Measurements from ENCODE around the gene COL8A1.

COL8A1 gene

GRCh38 chr3:99761415-99762165 lies 123.2 kb downstream of the COL8A1 start:
- Histone ChIP-seq H3K4me3 (ENCODE audit: low read length) (no peak overlapping the region), H3K27me3 (ENCODE audit: control insufficient read depth, insufficient read depth, low read length) (no peaks in the 10 kb centered on the region), H3K4me1 (ENCODE audit: control insufficient read depth, insufficient read depth, low read length) (peaks cover 14% of the 10 kb centered on the region), H3K27ac (ENCODE audit: low read depth, low read length) (no peak overlapping the region), H3K9ac (ENCODE audit: low read length) (no peak overlapping the region), H3K36me3 (ENCODE audit: control insufficient read depth, insufficient read depth, low read length) (no peaks in the 10 kb centered on the region)

- Histone ChIP-seq H3K27me3 (ENCODE audit: control insufficient read depth, insufficient read depth, low read length) (no peaks in the 10 kb centered on the region), H3K4me3 (ENCODE audit: low read length) (no peak overlapping the region), H3K4me1 (ENCODE audit: control insufficient read depth, insufficient read depth, low read length) (peaks cover 13% of the 10 kb centered on the region), H3K27ac (ENCODE audit: low read depth, low read length) (no peak overlapping the region), H3K36me3 (ENCODE audit: control insufficient read depth, insufficient read depth, low read length) (no peaks in the 10 kb centered on the region), H3K9ac (ENCODE audit: low read length) (no peak overlapping the region)
Observed at GRCh38 chr3:99762901-99763300, 124.5 kb downstream of the COL8A1 start.

GRCh38 chr3:99764377-99764776 lies 126.0 kb downstream of the COL8A1 start:
- H3K27ac ChIP-seq (ENCODE audit: low read depth, low read length), result no peak overlapping the region
- H3K9ac ChIP-seq (ENCODE audit: low read length), result no peak overlapping the region
- H3K27me3 ChIP-seq (ENCODE audit: control insufficient read depth, insufficient read depth, low read length), result no peaks in the 10 kb centered on the region
- no peaks in the 10 kb centered on the region for H3K36me3 ChIP-seq (ENCODE audit: control insufficient read depth, insufficient read depth, low read length)
- peaks cover 12% of the 10 kb centered on the region for H3K4me1 ChIP-seq (ENCODE audit: control insufficient read depth, insufficient read depth, low read length)
- H3K4me3 ChIP-seq (ENCODE audit: low read length), result no peak overlapping the region

- Histone ChIP-seq H3K9ac (ENCODE audit: low read length) (no peak overlapping the region), H3K27me3 (ENCODE audit: control insufficient read depth, insufficient read depth, low read length) (no peaks in the 10 kb centered on the region), H3K36me3 (ENCODE audit: control insufficient read depth, insufficient read depth, low read length) (no peaks in the 10 kb centered on the region), H3K27ac (ENCODE audit: low read depth, low read length) (no peak overlapping the region), H3K4me3 (ENCODE audit: low read length) (no peak overlapping the region), H3K4me1 (ENCODE audit: control insufficient read depth, insufficient read depth, low read length) (peaks cover 12% of the 10 kb centered on the region)
Observed at GRCh38 chr3:99765042-99765942, 126.9 kb downstream of the COL8A1 start.

GRCh38 chr3:99767291-99767690 lies 128.9 kb downstream of the COL8A1 start:
- Histone ChIP-seq H3K27me3 (ENCODE audit: control insufficient read depth, insufficient read depth, low read length) (no peaks in the 10 kb centered on the region), H3K9ac (ENCODE audit: low read length) (no peak overlapping the region), H3K4me1 (ENCODE audit: control insufficient read depth, insufficient read depth, low read length) (no peaks in the 10 kb centered on the region), H3K36me3 (ENCODE audit: control insufficient read depth, insufficient read depth, low read length) (no peaks in the 10 kb centered on the region), H3K27ac (ENCODE audit: low read depth, low read length) (no peak overlapping the region), H3K4me3 (ENCODE audit: low read length) (no peak overlapping the region)

GRCh38 chr3:99768126-99768525 lies 129.7 kb downstream of the COL8A1 start:
- Histone ChIP-seq H3K9ac (ENCODE audit: low read length) (no peak overlapping the region), H3K36me3 (ENCODE audit: control insufficient read depth, insufficient read depth, low read length) (no peaks in the 10 kb centered on the region), H3K4me3 (ENCODE audit: low read length) (no peak overlapping the region), H3K4me1 (ENCODE audit: control insufficient read depth, insufficient read depth, low read length) (no peaks in the 10 kb centered on the region), H3K27ac (ENCODE audit: low read depth, low read length) (no peak overlapping the region), H3K27me3 (ENCODE audit: control insufficient read depth, insufficient read depth, low read length) (no peaks in the 10 kb centered on the region)

- H3K27ac ChIP-seq (ENCODE audit: low read depth, low read length), result no peak overlapping the region
- no peak overlapping the region for H3K4me3 ChIP-seq (ENCODE audit: low read length)
- H3K27me3 ChIP-seq (ENCODE audit: control insufficient read depth, insufficient read depth, low read length), result no peaks in the 10 kb centered on the region
- H3K36me3 ChIP-seq (ENCODE audit: control insufficient read depth, insufficient read depth, low read length), result no peaks in the 10 kb centered on the region
- no peak overlapping the region for H3K9ac ChIP-seq (ENCODE audit: low read length)
- H3K4me1 ChIP-seq (ENCODE audit: control insufficient read depth, insufficient read depth, low read length), result no peaks in the 10 kb centered on the region
Observed at GRCh38 chr3:99768808-99769501, 130.6 kb downstream of the COL8A1 start.

GRCh38 chr3:99772171-99772570 lies 133.8 kb downstream of the COL8A1 start:
- H3K9ac ChIP-seq (ENCODE audit: low read length), result no peak overlapping the region
- H3K36me3 ChIP-seq (ENCODE audit: control insufficient read depth, insufficient read depth, low read length), result no peaks in the 10 kb centered on the region
- no peaks in the 10 kb centered on the region for H3K4me1 ChIP-seq (ENCODE audit: control insufficient read depth, insufficient read depth, low read length)
- H3K4me3 ChIP-seq (ENCODE audit: low read length), result no peak overlapping the region
- no peaks in the 10 kb centered on the region for H3K27me3 ChIP-seq (ENCODE audit: control insufficient read depth, insufficient read depth, low read length)
- no peak overlapping the region for H3K27ac ChIP-seq (ENCODE audit: low read depth, low read length)

- Histone ChIP-seq H3K36me3 (ENCODE audit: control insufficient read depth, insufficient read depth, low read length) (no peaks in the 10 kb centered on the region), H3K4me3 (ENCODE audit: low read length) (no peak overlapping the region), H3K9ac (ENCODE audit: low read length) (no peak overlapping the region), H3K27ac (ENCODE audit: low read depth, low read length) (no peak overlapping the region), H3K4me1 (ENCODE audit: control insufficient read depth, insufficient read depth, low read length) (no peaks in the 10 kb centered on the region), H3K27me3 (ENCODE audit: control insufficient read depth, insufficient read depth, low read length) (no peaks in the 10 kb centered on the region)
Observed at GRCh38 chr3:99772671-99773070, 134.3 kb downstream of the COL8A1 start.

- no peak overlapping the region for H3K27ac ChIP-seq (ENCODE audit: low read depth, low read length)
- no peaks in the 10 kb centered on the region for H3K36me3 ChIP-seq (ENCODE audit: control insufficient read depth, insufficient read depth, low read length)
- no peak overlapping the region for H3K9ac ChIP-seq (ENCODE audit: low read length)
- H3K4me3 ChIP-seq (ENCODE audit: low read length), result no peak overlapping the region
- no peaks in the 10 kb centered on the region for H3K4me1 ChIP-seq (ENCODE audit: control insufficient read depth, insufficient read depth, low read length)
- H3K27me3 ChIP-seq (ENCODE audit: control insufficient read depth, insufficient read depth, low read length), result no peaks in the 10 kb centered on the region
Observed at GRCh38 chr3:99774467-99774866, 136.1 kb downstream of the COL8A1 start.

GRCh38 chr3:99776516-99777209 lies 138.3 kb downstream of the COL8A1 start:
- H3K4me1 ChIP-seq (ENCODE audit: control insufficient read depth, insufficient read depth, low read length), result no peaks in the 10 kb centered on the region
- H3K4me3 ChIP-seq (ENCODE audit: low read length), result no peak overlapping the region
- H3K36me3 ChIP-seq (ENCODE audit: control insufficient read depth, insufficient read depth, low read length), result no peaks in the 10 kb centered on the region
- H3K27ac ChIP-seq (ENCODE audit: low read depth, low read length), result no peak overlapping the region
- no peaks in the 10 kb centered on the region for H3K27me3 ChIP-seq (ENCODE audit: control insufficient read depth, insufficient read depth, low read length)
- H3K9ac ChIP-seq (ENCODE audit: low read length), result no peak overlapping the region

GRCh38 chr3:99777210-99777549 lies 138.8 kb downstream of the COL8A1 start:
- Histone ChIP-seq H3K27ac (ENCODE audit: low read depth, low read length) (no peak overlapping the region), H3K36me3 (ENCODE audit: control insufficient read depth, insufficient read depth, low read length) (no peaks in the 10 kb centered on the region), H3K9ac (ENCODE audit: low read length) (no peak overlapping the region), H3K4me1 (ENCODE audit: control insufficient read depth, insufficient read depth, low read length) (no peaks in the 10 kb centered on the region), H3K4me3 (ENCODE audit: low read length) (no peak overlapping the region), H3K27me3 (ENCODE audit: control insufficient read depth, insufficient read depth, low read length) (no peaks in the 10 kb centered on the region)

Measured in rectal smooth muscle tissue (tissue), 1 donor.